Measurements from ENCODE around the gene TFEB. TPM values are rescaled to one million over a fixed set of nuclear protein-coding genes. Genes with fewer than 3 reads are reported as not detected.

TFEB gene
- total RNA-seq, 1 donor from 2014 or later, result 3.1 TPM

DNA sequence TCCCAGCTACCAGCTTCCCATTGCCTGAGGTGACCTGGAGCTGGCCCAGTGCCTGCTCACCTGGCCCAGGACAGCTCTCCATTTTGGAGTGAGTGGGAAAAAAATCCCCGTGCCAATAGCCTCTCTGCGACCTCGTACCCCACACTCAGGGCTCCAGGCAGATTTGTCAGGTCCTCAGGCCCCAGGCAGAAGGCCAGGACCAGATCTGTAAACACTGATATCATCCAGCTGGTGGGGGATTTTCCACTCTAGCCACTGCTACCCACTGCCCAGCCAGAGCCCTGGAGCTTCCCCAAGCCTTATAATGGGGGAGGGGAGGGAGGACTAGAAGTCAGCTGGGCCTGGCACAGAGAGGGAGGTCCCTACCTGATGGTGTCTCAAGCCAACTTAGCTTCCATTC, 13.1 kb upstream of the TFEB start:
- Mint-ChIP-seq H3K4me3 (ENCODE audit: unreplicated experiment) (no peak overlapping the region), H3K27me3 (ENCODE audit: unreplicated experiment) (peaks cover 8% of the 10 kb centered on the region), H3K9me3 (ENCODE audit: unreplicated experiment) (peaks cover 1% of the 10 kb centered on the region), H3K36me3 (ENCODE audit: unreplicated experiment) (no peaks in the 10 kb centered on the region), H3K27ac (ENCODE audit: unreplicated experiment) (no peak overlapping the region), H3K4me1 (ENCODE audit: low read depth, unreplicated experiment) (no peaks in the 10 kb centered on the region)
- TF ChIP-seq, protein P1, sequence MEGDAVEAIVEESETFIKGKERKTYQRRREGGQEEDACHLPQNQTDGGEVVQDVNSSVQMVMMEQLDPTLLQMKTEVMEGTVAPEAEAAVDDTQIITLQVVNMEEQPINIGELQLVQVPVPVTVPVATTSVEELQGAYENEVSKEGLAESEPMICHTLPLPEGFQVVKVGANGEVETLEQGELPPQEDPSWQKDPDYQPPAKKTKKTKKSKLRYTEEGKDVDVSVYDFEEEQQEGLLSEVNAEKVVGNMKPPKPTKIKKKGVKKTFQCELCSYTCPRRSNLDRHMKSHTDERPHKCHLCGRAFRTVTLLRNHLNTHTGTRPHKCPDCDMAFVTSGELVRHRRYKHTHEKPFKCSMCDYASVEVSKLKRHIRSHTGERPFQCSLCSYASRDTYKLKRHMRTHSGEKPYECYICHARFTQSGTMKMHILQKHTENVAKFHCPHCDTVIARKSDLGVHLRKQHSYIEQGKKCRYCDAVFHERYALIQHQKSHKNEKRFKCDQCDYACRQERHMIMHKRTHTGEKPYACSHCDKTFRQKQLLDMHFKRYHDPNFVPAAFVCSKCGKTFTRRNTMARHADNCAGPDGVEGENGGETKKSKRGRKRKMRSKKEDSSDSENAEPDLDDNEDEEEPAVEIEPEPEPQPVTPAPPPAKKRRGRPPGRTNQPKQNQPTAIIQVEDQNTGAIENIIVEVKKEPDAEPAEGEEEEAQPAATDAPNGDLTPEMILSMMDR (IDR thresholded peaks at IDR 0.05; ENCODE audit: partially characterized antibody, unreplicated experiment), result no peak
- no peak for DNase-seq

DNA sequence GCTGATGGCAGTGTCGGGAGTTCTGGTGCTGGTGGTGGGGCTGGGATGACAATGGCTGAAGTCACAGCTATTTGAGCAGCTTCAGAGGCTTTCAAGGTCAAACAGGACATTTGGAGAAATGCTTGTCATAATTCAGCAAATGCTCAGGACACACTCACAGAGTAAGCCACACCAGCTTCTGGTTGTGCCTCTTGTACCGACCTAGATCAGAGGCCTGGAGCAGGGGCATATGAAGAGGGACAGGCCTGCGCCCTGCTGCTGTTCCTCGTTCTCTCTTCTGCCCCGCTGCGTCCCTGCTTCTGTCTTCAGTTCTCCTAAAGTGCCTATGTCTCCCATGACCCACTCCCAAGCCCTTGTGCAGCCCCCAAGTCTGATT, 12.7 kb upstream of the TFEB start:
- Mint-ChIP-seq H3K36me3 (ENCODE audit: unreplicated experiment) (no peaks in the 10 kb centered on the region), H3K9me3 (ENCODE audit: unreplicated experiment) (peaks cover 1% of the 10 kb centered on the region), H3K4me1 (ENCODE audit: low read depth, unreplicated experiment) (no peaks in the 10 kb centered on the region), H3K27ac (ENCODE audit: unreplicated experiment) (no peak overlapping the region), H3K27me3 (ENCODE audit: unreplicated experiment) (peaks cover 8% of the 10 kb centered on the region), H3K4me3 (ENCODE audit: unreplicated experiment) (no peak overlapping the region)
- no peak for DNase-seq
- TF ChIP-seq, protein P1 (IDR thresholded peaks at IDR 0.05; ENCODE audit: partially characterized antibody, unreplicated experiment), result no peak

DNA sequence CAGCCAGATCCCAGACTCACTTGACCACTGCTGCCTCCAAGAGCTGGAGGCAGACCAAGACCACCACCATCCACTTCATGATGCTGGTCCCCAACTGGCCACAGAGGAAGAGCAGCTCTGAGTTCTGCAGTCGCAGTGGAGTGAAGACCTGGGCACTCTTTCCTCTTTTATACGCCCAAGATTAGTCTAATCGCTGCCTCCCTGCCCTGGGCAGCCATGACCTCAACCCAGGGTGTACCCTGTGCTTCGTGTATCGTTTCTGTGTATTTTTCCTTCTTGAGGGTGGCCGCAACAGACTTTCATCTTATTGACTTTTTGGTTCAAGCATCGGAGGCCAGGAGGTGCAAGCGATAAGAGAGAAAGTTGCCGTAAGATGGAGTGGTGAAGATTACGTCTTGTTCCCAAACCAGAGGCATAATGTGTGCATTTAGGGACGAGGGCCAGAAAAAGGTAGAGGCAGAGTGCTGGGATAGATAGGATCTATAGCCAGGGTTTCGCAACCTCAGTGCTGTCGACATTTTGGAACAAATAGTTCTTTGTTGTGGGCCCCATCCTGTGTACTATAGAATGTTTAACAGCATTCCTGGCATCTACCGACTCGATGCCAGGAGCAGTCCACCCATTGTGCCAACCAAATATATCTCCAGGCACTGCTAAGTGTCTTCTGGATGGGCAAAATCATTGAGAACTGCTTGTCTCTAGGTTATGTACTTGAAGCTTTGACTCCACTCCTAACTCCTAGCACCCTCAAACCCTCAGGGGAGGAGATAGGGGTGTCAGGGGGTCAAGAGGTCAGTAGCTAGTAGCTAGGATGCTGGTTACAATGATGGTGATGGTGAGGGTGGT, 12.1 kb upstream of the TFEB start, which contains the start of gene PGC:
Gene PGC (minus strand): TSS at position 142 of the 846 bp plus-strand sequence. CDS start 63 bp downstream, at position 79.
- Mint-ChIP-seq H3K4me1 (ENCODE audit: low read depth, unreplicated experiment) (no peaks in the 10 kb centered on the region), H3K27me3 (ENCODE audit: unreplicated experiment) (peaks cover 11% of the 10 kb centered on the region), H3K36me3 (ENCODE audit: unreplicated experiment) (no peaks in the 10 kb centered on the region), H3K9me3 (ENCODE audit: unreplicated experiment) (peaks cover 1% of the 10 kb centered on the region), H3K4me3 (ENCODE audit: unreplicated experiment) (no peak within 1 kb of the TSS), H3K27ac (ENCODE audit: unreplicated experiment) (no peak within 1 kb of the TSS)
- TF ChIP-seq, protein P1 (IDR thresholded peaks at IDR 0.05; ENCODE audit: partially characterized antibody, unreplicated experiment), result no peak
- no peak for DNase-seq

GRCh38 chr6:41746107-41746506, 10.7 kb upstream of the TFEB start:
- TF ChIP-seq, protein P1 (IDR thresholded peaks at IDR 0.05; ENCODE audit: partially characterized antibody, unreplicated experiment), result no peak
- Mint-ChIP-seq H3K4me1 (ENCODE audit: low read depth, unreplicated experiment) (no peaks in the 10 kb centered on the region), H3K9me3 (ENCODE audit: unreplicated experiment) (peaks cover 1% of the 10 kb centered on the region), H3K4me3 (ENCODE audit: unreplicated experiment) (no peak overlapping the region), H3K27ac (ENCODE audit: unreplicated experiment) (no peak overlapping the region), H3K27me3 (ENCODE audit: unreplicated experiment) (peaks cover 13% of the 10 kb centered on the region), H3K36me3 (ENCODE audit: unreplicated experiment) (no peaks in the 10 kb centered on the region)
- DNase-seq, result no peak

- peaks cover 9% of the 10 kb centered on the region for H3K27me3 Mint-ChIP-seq (ENCODE audit: unreplicated experiment)
- DNase-seq, result no peak
Observed at GRCh38 chr6:41744236-41744787, 8.9 kb upstream of the TFEB start.

More at GRCh38 chr6:41744236-41744787, 8.9 kb upstream of the TFEB start:
- Mint-ChIP-seq H3K4me1 (ENCODE audit: low read depth, unreplicated experiment) (no peaks in the 10 kb centered on the region), H3K36me3 (ENCODE audit: unreplicated experiment) (no peaks in the 10 kb centered on the region), H3K9me3 (ENCODE audit: unreplicated experiment) (peaks cover 1% of the 10 kb centered on the region), H3K4me3 (ENCODE audit: unreplicated experiment) (no peak overlapping the region), H3K27ac (ENCODE audit: unreplicated experiment) (no peak overlapping the region)
- TF ChIP-seq, protein P1 (IDR thresholded peaks at IDR 0.05; ENCODE audit: partially characterized antibody, unreplicated experiment), result no peak

All from glutamatergic neuron (in vitro differentiated cells).